AG20443 (cell line): ENCODE results near the gene EIF6.

Source experiments
- DNase-seq: peaks from one replicate; pipeline ENCODE4 v3.0.0; 2012; ENCODE audit warnings: low spot score, mixed read lengths

EIF6 gene

DNA sequence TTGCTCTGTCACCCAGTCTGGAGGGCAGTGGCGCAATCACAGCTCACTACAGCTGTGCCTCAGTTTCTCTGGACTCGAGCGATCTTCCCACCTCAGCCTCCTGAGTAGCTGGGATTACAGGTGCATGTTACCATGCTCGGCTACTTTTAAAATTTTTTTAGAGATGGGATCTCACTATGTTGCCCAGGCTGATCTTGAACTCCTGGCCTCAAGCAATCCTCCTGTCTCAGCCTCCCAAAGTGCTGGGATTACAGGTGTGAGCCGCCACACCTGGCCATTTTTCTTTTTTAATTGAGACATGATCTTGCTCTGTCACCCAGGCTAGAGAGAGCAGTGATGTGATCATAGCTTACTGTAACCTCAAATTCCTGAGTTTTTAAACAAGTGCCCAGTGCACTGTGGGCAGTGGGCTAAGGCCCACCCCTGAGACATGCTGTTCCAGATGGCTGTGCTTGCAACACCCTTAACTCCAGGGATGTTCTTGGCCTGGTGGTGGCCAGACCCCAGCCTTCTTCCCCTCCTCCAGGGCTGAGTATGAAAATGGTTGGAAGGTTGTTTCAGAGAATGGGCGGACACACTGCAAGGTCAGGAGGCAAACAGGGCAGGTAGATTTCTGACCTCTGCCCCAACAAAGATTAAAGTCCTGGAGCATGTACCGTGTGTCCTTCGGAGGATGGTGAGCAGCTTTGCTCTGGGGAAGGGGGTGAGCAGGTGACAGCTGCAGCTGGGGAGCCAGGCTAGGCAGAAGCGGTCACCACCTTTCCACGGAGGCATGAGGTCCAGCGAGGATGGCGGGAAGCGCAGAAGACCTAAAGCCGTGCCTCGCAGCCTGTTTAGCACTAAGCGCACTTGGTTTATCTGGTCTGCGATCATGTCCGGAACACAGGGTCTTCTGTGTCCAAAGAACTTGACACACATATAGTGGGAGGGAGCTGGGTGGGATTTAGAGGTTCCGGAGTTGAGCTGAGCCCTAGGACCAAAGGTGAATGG is 9.0 kb upstream of the EIF6 start:
- DNase-seq, result no peak

DNA sequence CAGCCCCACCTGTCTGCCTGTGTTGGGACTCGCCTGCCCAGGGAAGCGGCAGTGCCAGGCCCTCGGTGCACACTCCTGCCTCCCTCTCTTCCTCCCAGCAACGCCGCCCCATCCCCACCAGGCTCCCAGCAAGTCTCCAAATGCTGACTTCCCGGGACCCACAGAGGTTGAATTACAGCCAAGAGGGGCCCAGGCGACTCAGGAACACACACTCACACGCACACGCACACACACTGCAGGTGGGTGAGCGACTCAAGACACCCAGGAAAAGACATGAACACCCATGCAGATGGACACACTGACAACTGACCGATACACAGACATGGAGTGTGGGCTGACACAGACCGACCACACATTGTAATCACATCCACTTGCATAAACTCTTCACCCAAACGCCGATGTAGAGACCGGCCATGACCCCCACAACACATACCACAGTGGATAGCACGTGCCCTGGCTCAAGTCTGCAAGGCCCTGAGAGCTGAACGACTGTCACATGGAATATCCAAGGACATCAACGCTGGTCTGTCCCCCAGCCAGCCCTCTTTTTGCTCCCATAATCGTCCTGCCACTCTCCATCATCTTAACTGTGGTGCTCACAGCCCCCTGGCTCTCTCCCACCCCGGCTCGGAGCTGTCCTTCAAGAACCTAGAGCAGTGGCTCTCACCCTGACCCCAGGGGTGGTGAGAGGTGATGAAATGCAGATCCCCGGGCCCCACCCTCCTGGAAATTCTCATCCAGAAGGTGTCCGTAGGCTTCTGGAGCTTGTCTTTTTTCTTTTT is 8.1 kb upstream of the EIF6 start:
- DNase-seq, result no peak

DNA sequence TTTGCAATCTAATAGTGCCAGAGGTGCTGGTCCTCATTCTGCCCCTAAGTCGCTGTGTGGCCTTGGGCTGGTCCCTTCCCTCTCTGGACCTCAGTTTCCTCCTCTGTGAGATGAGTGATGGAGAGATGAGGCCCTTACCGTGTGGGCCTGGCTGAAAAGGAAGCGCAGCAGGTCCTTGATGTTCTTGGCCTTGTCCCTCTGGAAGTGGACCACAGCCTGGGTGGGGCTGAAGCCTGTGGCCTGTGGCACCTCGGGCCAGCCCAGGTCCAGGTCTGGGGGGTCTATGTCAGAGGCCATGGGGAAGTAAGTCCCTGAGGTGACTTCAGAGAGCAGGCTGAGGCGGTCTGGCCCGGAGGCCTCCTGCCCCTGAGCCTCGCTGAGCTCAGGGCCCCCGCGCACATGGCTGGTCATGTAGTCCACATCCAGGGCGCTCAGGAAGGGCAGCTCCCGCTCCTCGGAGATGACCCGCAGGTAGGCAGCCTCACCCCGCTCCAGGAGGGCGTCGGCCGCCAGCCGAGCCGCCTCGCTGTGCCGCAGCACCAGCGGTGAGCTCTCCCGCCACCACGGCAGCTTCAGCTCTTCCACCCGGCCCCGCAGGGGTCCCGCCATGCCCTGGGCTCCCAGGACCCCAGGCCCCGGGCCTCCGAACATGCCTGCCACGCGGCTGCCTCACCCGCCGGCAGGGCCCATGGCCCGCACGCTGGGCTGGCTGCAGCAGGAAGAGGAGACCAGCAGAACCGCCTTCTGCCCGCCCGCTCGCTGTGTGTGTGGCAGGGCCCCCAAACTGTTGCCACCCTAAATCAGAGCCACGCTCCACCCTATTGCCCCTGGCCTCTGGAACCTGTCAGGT is 7.3 kb upstream of the EIF6 start, which contains the start of gene FAM83C:
TSS of gene FAM83C (minus strand) at position 772 of the 850 bp plus-strand sequence. CDS start at position 651, 121 bp downstream.
- DNase-seq, result no peak

DNA sequence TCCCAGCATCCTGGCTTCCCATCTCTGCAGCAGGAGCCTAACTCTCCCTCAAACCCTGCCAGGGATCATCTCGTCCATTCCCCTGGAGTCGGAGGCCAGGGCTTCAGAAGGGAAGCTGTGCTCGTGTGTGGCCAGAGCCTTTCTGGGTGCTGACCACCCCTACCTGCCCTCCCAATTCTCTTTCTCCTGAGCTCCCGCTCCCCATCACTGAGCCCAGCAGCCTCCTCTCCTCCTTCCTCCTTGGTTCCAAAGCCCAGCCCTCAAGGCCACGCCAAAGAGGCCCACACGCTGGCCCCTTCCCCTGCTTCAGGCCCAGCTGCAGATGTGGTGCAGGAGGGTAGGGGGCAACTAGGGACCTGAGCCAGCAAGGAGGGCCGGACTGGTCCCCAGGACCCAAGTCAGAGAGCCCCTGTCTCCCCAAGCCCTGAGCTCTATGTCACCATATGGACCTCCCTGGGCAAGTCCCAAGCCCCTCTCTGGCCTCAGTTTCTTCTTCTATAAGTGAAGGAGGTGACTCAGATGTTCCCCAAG is 6.4 kb upstream of the EIF6 start:
- DNase-seq, result no peak

DNA sequence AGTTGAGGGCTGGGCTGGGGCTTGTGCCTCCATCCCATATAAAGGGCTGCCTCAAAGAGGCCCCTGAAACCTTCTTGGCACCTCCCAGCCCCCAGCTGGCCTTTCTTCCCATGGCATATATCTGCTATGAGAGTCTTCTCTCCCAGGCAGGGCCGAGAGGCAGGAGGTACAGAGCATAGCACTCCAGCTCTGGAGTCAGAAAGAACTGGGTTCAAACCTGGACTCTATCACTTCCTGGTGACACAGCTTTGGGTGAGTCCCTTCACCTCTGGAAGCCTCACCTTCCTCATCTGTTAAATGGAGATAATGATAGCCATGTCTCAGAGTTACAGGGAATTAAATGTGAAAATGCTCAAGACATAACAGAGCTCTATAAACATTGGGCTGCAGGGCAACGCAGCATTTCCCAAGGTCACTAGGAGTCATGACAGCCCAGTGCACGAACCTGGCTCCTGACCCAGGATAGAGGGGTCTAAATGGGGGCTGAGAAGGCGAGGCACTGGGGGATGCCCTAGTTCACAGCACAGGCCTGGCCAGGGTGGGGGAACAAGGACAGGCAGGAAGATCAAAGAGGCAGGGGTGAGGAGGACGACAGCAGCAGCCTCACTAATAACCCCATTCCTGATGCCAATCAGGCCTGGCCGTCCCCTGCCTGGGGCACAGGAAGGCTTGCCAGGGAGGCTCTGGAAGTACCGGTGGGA is 5.8 kb upstream of the EIF6 start:
- DNase-seq, result no peak

DNA sequence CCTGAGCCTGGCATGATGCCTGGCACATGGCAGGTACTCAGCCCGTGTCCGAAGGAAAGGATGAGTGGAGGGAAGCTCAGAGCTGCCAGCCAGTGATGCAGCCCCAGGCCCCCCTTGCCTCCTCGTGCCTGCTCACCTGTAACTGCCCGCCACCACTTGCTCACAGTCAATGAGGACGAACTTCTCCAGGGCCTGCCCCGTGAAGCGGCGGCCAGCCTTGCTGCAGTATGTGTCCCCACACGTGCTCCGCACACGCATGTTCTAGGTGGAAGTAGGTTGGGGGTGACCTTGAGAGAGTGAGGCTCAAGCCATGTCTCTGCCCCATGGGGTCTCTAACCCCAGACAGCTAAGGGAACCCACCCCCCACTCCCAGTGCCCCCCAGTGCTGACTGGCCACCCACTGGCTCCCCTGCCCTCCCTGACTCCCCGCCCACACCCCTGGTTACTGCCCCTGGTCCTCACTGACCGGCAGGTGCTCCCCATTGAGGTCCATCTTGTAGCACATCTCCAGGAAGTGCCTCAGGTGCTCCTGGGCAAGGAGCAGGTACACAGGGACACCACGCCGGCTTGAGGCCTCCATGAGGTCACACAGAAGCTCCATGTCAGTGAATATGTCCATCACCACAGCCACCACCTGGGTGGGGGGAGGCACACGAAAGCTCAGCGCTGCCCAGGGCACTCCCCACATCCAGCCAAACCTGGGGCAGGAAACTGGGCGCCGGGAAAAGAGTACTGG is 3.9 kb upstream of the EIF6 start:
- no peak for DNase-seq

DNA sequence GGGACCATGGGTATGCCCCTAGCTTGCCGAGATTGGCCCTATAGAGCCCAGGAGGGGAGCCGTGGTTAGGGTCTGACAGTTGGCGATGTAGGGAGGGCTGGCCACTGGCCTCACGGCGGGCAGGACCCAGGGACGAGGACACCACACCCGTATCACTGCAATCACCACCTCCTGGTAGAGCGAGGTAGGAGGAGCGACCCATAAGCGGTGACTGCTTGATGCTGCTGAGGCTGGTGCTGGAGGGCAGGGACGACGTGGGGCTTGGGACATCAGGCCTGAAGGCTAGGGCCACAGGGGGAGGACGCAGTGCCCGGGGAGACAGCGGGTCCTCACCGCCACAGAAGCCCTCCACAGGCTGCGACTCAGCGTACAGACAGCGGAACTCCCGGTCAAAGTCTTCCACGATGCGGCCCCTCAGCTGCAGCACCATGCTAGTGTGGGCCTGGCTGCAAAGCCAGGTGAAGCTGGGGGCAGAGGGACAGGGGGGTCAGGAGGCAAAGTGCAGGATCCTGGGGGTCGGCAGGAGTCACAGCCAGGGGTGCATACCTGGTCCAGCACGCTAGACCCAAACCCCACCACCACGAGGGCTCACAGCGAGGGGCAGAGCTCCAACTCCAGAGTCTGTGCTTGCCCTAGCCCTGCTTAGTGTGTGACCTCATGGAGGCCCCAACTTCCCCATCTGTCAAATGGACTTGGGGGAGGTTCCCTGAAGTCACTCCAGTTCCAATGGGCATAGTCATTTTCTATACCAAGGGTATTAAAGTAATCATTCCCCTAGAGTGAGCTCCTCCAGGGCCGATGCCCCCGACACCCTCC is 3.1 kb upstream of the EIF6 start:
- DNase-seq, result no peak

DNA sequence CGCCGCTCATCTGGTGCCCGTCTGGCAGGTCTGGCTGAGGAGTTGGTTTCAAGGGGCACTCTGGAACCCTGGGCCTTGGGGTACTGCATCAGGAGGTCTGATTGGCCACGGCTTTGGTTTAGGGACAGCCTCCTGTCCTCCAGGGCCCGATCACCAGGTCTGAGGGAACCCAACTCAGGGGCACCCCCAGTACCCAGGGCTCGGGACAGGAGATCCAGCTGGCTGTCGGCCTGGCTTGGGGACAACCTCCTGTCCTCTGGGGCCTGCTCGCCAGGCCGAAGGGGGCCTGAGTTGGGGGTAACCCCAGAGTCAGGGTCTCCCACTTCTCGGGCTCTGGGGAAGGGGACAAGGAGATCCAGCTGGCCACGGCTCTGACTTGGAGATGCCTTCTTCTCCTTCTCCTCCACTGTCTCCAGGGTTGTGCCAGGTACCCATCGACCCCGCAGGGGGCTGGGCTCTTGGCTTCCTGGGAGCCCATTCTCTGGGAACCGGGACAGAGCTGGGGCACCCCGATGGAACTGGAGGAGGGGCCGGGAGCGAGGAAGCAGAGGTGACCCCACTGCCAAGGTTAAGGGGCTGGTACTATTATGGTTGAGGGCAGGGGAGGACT is 2.4 kb upstream of the EIF6 start:
- DNase-seq, result no peak

DNA sequence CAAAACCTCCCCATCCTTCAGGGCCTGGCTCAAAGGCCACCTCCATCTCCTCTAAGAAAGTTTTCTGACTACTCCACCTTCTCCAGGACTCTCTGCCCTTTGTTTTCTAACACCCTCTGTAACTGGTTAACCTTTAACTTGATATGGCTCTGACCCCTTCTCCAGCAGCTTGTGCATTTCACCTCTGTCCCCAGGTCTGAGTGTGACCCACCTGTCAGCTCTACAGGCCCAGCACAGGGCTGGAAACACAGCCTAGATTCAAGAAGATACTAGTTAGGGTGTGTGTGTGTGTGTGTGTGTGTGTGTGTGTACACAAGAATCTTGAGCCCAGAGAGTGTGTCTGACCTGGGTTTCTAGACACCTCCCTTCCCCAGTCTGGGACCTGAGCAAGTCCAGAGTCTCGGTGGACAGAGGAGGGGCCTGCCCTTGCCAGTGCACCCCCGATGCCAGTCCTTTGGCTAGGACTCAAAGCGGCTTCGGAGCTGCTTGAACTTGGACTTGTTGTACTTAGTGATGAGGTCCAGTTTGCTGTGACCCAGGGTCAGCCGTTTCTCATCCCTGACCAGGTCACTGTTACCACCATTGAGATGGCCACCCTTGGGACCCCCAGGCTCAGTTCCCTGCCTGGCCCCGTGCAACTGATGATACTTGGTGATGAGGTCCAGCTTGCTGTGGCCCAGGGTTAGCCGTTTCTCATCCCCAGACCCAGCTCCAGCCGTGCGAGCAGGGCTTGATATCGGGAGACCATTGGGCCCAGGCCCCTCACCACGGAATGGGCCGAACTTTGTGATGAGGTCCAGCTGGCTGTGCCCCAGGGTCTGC is 1.7 kb upstream of the EIF6 start:
- no peak for DNase-seq

DNA sequence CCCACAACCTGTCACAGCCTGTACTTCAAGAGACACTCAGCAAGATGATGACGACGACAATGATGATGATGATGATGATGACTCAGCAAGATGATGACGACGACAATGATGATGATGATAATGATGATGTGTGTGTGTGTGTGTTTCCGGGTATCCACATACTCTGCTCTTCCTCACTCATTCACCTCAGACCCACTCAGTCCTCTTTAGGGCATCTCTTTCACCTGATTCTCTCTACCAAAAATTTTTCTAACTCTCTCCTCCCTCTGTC is 1.2 kb upstream of the EIF6 start:
- no peak for DNase-seq

DNA sequence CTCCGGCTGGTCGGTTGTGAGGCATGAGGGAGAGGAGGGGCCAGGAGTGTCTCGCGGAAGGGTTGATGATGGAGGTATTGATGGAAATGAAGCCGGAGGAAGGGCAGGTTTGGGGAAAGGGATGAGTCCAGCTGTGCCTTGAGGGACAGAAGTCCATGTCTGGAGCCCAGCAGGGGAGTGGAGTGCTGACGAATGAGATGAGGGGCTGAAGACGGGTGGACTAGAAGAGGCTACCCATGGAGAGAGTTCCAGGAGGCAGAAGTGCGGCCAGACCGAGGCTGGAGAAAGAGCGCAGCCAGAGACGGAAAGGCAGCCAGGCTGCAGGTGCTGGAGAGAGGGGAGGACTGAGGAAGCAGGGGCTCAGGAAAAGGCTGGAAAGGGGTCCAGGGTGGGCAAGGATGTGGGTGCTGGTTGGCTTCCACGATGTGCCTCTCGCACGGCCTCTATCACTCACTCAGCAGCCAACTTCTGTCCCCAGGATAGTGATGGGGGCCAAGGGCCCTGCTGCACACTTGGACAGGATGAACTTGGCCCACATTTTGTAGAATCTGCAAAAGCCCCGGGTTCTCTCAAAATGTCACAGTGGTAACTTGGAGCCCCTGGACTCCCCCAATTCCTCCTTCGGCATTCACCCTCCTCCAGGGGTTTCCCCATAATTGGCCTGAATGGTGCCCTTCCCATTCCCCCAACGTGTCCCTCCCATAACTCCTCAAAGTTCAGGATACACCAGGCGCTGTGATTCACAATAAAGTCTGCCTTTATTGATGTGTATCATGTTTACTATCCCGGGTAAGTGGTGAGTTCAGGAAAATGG is 627 bp upstream of the EIF6 start:
- DNase-seq, result no peak

DNA sequence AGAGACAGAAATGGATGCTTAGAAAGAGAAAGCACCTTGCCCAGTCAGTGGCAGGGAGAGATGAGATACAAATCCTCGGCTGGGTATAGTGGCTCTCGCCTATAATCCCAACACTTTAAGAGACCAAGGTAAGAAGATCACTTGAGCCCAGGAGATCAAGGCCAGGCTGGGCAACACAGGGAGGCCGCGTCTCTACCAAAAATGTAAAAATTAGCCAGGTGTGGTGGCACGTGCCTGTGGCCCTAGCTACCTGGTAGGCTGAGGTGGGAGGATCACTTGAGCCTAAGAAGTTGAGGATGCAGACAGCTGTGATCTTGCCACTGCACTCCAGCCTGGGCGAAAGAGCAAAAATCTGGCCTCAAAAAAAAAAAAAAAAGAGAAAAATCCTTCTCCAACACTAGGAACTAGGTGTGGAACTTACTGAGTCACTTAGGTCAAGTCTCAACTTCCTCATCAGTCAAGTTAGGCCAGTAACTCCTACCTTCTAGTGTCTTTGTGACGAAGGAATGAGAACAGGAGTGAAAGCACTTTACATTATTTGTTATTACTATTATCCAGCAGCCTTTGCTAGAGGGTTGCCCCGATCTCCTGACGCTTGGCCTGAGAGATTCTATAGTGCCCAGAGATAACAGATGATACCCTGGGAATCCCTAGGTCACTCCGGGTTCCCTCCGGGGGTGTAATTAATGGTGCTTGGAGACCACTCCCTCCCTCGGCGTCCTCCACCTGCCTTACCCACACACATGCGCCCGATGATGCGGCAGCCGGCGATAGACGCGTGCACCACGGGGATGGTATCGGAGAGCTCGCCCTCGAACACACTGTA is 918 bp downstream of the EIF6 start:
- no peak for DNase-seq

DNA sequence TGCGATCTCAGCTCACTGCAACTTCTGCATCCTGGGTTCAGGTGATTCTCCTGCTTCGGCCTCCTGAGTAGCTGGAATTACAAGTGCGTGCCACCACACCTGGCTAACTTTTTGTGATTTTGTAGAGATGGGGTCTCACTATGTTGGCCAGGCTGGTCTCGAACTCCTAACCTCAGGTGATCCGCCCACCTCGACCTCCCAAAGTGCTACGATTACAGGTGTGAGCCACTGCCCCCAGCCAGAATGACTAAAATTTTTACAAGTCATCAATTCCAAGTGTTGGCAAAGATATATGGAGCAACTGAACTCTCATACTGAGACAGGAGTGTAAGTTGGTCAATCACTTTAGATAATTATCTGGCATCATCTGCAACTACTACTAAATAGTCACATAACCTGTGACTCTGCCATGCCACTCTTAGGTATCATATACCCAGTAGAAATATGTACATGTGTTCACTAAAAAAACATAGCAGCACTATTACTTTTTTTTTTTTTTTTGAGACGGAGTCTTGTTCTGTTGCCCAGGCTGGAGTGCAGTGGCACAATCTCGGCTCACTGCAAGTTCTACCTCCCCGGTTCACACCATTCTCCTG is 3.0 kb downstream of the EIF6 start:
- DNase-seq, result no peak

DNA sequence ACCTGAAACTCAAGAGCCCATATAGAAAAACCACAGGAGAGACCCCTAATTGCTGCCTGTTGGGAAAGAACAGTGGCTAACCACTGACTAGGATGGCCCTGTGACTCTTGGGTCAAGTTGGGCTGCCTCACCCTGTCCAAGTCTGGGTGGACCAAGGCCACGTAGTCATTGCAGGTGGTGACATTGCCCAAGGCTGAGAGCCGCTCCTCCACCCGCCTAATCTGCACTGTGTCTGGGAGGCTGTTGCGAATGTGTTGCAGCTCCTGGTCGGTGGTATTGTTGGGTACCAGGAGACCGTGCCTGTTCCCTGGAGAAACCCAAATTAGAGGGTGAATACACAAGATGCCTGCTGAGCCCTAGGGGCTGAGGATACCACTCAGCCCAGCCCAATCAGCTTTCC is 4.0 kb downstream of the EIF6 start:
- no peak for DNase-seq

DNA sequence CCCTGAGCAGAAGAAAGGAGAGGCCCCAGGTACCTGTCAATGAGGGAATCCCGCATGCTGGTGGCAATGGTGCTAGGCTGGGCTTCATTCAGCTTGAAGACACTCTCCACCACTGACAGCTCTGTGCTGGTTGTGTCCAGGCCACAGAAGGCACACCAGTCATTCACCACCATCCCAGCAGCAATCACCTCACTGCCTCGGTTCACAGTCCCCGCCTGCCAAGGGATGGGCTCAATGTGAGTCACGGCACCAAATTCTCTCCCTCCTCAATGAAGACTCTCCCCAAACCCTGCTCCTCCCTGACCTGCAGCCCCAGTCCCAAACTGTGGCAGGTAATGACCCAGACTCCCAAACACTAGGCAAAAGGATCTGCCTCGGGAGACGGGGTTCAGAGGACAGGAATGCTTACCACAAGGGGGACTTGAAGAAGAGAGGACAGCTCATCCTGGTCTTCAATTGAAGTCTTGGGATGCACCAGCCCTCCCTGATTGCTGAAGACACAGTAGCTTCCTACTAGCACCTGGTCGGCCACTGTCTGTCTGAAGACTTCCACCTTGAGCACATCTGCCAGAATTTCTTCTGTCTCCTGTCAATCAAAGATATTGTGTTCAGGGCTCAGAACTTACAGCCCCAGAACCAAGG is 4.9 kb downstream of the EIF6 start:
- DNase-seq, result no peak

DNA sequence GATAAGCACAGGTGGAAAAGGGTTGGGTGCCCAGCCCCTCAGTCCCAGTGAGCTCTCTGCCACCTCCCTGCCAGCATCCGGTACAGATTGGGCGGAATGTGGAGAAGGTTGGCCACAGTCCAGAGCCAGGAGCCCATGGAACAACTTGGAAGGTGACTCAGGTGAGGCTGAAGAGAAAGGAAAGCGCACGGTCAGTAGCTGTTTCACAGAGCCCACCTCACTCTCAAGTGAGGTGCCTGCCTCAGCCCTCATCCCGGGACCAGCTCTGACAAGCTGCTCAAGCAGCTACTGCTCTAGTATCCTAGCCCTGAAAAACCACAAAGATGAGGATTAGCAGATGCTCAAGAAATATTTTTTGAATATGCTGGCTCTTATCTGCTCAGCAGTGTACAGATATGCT is 5.5 kb downstream of the EIF6 start:
- DNase-seq, result no peak
